ENCODE data around the gene UBR1. TPM values are rescaled to one million over a fixed set of nuclear protein-coding genes. Genes with fewer than 3 reads are reported as not detected.

The UBR1 gene
- total RNA-seq (2021; fragmentation: NEBNext Ultra II Directional; extraction: Animal tissue kit (Norgen Biotek cat#: 25700)) = 10 to 100 TPM; 24.6 to 30.1 (median 26.8) TPM
- long read RNA-seq, partial matches to known transcripts = 12 of 15 reads
- long read RNA-seq, other reads (novel, unspliced or antisense) = 3 of 15 reads

- Mint-ChIP-seq H3K27ac (peak within 1 kb of the TSS; percentile 98), H3K4me1 (ENCODE audit: low read depth) (peaks cover 45% of the 10 kb centered on the region), H3K36me3 (ENCODE audit: low read depth) (peaks cover 21% of the 10 kb centered on the region), H3K4me3 (peak within 1 kb of the TSS; percentile 95), H3K27me3 (ENCODE audit: insufficient read depth) (peaks cover 2% of the 10 kb centered on the region; the same call in 1 of the 2 replicates), H3K9me3 (no peaks in the 10 kb centered on the region)
- TF ChIP-seq CTCF (IDR thresholded peaks at IDR 0.05) = no peak
- DNase-seq = peak; percentile 91
Observed at GRCh38 chr15:43105778-43106485, at the start of gene UBR1. UBR1 (minus strand) TSS chr15:43106038; CDS start chr15:43106022, 16 bp downstream.

- Mint-ChIP-seq H3K4me1 (ENCODE audit: low read depth) (peaks cover 27% of the 10 kb centered on the region), H3K9me3 (peaks cover 4% of the 10 kb centered on the region; the same call in 1 of the 2 replicates), H3K27me3 (ENCODE audit: insufficient read depth) (no peaks in the 10 kb centered on the region), H3K36me3 (ENCODE audit: low read depth) (peaks cover 38% of the 10 kb centered on the region), H3K4me3 (no peak overlapping the region), H3K27ac (no peak overlapping the region)
- DNase-seq = no peak
- TF ChIP-seq CTCF (IDR thresholded peaks at IDR 0.05) = no peak
Observed at GRCh38 chr15:43153269-43153668, 47.4 kb upstream of the UBR1 start.

- H3K27me3 Mint-ChIP-seq (ENCODE audit: insufficient read depth) = no peaks in the 10 kb centered on the region
- H3K4me1 Mint-ChIP-seq (ENCODE audit: low read depth) = peaks cover 27% of the 10 kb centered on the region
- no peak for DNase-seq
- peaks cover 32% of the 10 kb centered on the region for H3K36me3 Mint-ChIP-seq (ENCODE audit: low read depth)
- peak overlapping the region; percentile 72 for H3K27ac Mint-ChIP-seq
- no peak for TF ChIP-seq CTCF (IDR thresholded peaks at IDR 0.05)
- H3K9me3 Mint-ChIP-seq = peaks cover 4% of the 10 kb centered on the region; the same call in 1 of the 2 replicates
- peak overlapping the region; percentile 41; the same call in 1 of the 2 replicates for H3K4me3 Mint-ChIP-seq
Observed at GRCh38 chr15:43151688-43152087, 45.9 kb upstream of the UBR1 start.

- H3K4me3 Mint-ChIP-seq = peak overlapping the region; percentile 64
Observed at GRCh38 chr15:43150191-43150929, 44.5 kb upstream of the UBR1 start.

More at GRCh38 chr15:43150191-43150929, 44.5 kb upstream of the UBR1 start:
- H3K36me3 Mint-ChIP-seq (ENCODE audit: low read depth) = peaks cover 24% of the 10 kb centered on the region
- H3K27me3 Mint-ChIP-seq (ENCODE audit: insufficient read depth) = no peaks in the 10 kb centered on the region
- H3K27ac Mint-ChIP-seq = peak overlapping the region; percentile 95
- TF ChIP-seq CTCF (IDR thresholded peaks at IDR 0.05) = no peak
- H3K4me1 Mint-ChIP-seq (ENCODE audit: low read depth) = peaks cover 27% of the 10 kb centered on the region
- H3K9me3 Mint-ChIP-seq = peaks cover 4% of the 10 kb centered on the region; the same call in 1 of the 2 replicates
- peak; percentile 98 for DNase-seq

Data from HFFc6 (cell line).